ENCODE data around the gene MREG.

GRCh38 chr2:215998636-215999035, 14.7 kb downstream of the MREG start:
- TF ChIP-seq YY1 (IDR thresholded peaks at IDR 0.05; ENCODE audit: low read depth), result no peak
- TF ChIP-seq EP300 (IDR thresholded peaks at IDR 0.05; ENCODE audit: borderline replicate concordance), result no peak
- no peak for TF ChIP-seq TAF1 (IDR thresholded peaks at IDR 0.05; ENCODE audit: low read depth)
- no peak for TF ChIP-seq RAD21 (IDR thresholded peaks at IDR 0.05; ENCODE audit: low read depth)
- TF ChIP-seq, protein P1, sequence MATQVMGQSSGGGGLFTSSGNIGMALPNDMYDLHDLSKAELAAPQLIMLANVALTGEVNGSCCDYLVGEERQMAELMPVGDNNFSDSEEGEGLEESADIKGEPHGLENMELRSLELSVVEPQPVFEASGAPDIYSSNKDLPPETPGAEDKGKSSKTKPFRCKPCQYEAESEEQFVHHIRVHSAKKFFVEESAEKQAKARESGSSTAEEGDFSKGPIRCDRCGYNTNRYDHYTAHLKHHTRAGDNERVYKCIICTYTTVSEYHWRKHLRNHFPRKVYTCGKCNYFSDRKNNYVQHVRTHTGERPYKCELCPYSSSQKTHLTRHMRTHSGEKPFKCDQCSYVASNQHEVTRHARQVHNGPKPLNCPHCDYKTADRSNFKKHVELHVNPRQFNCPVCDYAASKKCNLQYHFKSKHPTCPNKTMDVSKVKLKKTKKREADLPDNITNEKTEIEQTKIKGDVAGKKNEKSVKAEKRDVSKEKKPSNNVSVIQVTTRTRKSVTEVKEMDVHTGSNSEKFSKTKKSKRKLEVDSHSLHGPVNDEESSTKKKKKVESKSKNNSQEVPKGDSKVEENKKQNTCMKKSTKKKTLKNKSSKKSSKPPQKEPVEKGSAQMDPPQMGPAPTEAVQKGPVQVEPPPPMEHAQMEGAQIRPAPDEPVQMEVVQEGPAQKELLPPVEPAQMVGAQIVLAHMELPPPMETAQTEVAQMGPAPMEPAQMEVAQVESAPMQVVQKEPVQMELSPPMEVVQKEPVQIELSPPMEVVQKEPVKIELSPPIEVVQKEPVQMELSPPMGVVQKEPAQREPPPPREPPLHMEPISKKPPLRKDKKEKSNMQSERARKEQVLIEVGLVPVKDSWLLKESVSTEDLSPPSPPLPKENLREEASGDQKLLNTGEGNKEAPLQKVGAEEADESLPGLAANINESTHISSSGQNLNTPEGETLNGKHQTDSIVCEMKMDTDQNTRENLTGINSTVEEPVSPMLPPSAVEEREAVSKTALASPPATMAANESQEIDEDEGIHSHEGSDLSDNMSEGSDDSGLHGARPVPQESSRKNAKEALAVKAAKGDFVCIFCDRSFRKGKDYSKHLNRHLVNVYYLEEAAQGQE (IDR thresholded peaks at IDR 0.05; ENCODE audit: low read depth), result no peak
- TF ChIP-seq MAX (IDR thresholded peaks at IDR 0.05), result no peak
- TF ChIP-seq NFIC (IDR thresholded peaks at IDR 0.05), result no peak
- no peak for TF ChIP-seq CEBPB (IDR thresholded peaks at IDR 0.05)
- TF ChIP-seq, protein P2, sequence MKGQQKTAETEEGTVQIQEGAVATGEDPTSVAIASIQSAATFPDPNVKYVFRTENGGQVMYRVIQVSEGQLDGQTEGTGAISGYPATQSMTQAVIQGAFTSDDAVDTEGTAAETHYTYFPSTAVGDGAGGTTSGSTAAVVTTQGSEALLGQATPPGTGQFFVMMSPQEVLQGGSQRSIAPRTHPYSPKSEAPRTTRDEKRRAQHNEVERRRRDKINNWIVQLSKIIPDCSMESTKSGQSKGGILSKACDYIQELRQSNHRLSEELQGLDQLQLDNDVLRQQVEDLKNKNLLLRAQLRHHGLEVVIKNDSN (IDR thresholded peaks at IDR 0.05), result no peak
